Endothelial cell of coronary artery (primary cell): ENCODE results near the gene MRPL16. TPM values are rescaled to one million over a fixed set of nuclear protein-coding genes. Genes with fewer than 3 reads are reported as not detected.

Experiments
- total RNA-seq: library from RNA; depleted of rRNA; stranded (reverse); fragments of >200 nt; gene quantifications from 2 replicates; pipeline ENCODE4 v1.2.3, GENCODE V29; 2014

MRPL16 gene
- 43.5 and 45.6 TPM in 2 replicates for total RNA-seq

DNA sequence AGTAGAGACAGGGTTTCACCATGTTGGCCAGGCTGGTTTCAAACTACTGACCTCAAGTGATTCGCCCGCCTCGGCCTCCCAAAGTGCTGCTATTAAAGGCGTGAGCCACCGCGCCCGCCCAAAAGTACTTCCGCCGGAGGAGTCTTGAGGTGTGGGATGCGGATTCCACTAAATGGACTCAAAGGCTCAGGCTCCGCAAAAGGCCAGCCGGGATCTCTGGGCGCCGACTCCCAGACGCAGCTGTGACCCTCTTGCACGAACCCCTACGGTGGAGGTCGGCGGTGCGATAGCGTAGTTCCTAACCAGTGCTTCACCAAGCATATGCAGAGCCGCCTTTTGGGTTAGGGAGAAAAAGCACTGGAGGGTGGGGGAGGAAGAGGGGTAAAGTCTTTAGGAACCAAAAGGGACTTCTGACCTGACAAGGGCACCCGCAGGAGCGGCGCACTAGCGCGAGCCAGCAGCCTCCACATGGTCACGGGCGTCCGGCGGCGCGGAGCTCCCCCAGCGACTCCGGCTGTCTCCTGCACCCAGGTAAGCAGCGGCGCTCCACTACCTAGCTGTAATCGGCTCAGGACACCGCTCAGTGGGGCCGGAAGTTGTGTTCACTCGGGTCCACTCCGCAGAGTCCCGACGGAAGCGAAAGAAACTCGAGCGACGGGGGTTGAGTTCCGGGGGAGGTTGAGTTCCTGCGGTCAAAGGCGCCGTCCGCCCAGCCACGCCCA, at the start of gene MRPL16:
Gene MRPL16, minus strand, starts transcription at position 590 of the 722 bp plus-strand sequence. Its CDS starts 120 bp downstream, at position 470.

DNA sequence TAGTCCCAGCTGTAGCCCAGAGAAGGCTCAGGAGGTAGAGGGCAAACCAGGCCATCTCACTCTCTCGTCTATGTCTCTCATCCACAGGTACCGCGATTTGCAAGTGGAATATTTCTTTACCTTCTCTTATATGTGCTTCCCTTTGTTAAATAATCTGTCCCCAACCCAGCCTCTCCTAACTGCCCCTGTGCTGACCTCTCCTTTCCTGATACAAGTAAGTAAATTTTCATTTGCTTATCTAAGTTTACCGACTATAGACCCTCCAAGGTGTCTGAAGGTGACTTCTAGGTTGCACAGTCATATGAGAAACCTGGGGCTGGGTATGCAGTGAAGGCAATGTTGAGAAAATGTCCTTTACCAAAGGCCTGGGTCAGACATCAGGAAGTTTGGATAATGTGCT, 34.8 kb upstream of the MRPL16 start, which contains the start of gene CBLIF:
Gene CBLIF, minus strand, starts transcription at position 101 of the 400 bp plus-strand sequence. Its CDS starts 46 bp downstream, at position 55.

Other genes starting within 250 kb of the MRPL16 start
- 24.1 and 34.4 TPM in 2 replicates for gene OSBP, start 195.0 kb downstream of the MRPL16 start, total RNA-seq
- 3.7 and 6.2 TPM in 2 replicates for gene PATL1, start 141.7 kb downstream of the MRPL16 start, total RNA-seq
- gene OR10V1, start 96.9 kb downstream of the MRPL16 start, total RNA-seq = not detected in 2 replicates
- gene STX3, start 55.4 kb downstream of the MRPL16 start, total RNA-seq = 40.9 and 41.5 TPM in 2 replicates
- not detected in 2 replicates for gene CBLIF, start 34.7 kb upstream of the MRPL16 start, total RNA-seq
- gene TCN1, start 55.7 kb upstream of the MRPL16 start, total RNA-seq = not detected in 2 replicates
- gene OOSP3, start 68.0 kb upstream of the MRPL16 start, total RNA-seq = not detected in 2 replicates
- not detected in 2 replicates for gene OOSP1, start 127.7 kb upstream of the MRPL16 start, total RNA-seq
- not detected in 2 replicates for gene OOSP4A, start 153.3 kb upstream of the MRPL16 start, total RNA-seq
- not detected in 2 replicates for gene OOSP4B, start 206.4 kb upstream of the MRPL16 start, total RNA-seq
- not detected in 2 replicates for gene OOSP2, start 229.6 kb upstream of the MRPL16 start, total RNA-seq
- not detected in 2 replicates for gene MS4A3, start 245.9 kb upstream of the MRPL16 start, total RNA-seq